ENCODE results near the gene HGD.

HGD gene

GRCh38 chr3:120680193-120680894 is 1.7 kb downstream of the HGD start:
- TF ChIP-seq FOXP2 (optimal IDR thresholded peaks at IDR 0.05; ENCODE audit: borderline replicate concordance, extremely low read depth, extremely low read length, insufficient read depth) (no peak), SIN3A (IDR thresholded peaks at IDR 0.05; ENCODE audit: borderline replicate concordance, insufficient read depth, low read length) (no peak), REST (IDR thresholded peaks at IDR 0.05; ENCODE audit: insufficient read depth in 1 of 2, low read depth in 2 of 2, low read length in 2 of 2) (no peak), POLR2AphosphoS5 (IDR thresholded peaks at IDR 0.05; ENCODE audit: low read depth, low read length) (no peak), TAF1 (IDR thresholded peaks at IDR 0.05; ENCODE audit: borderline replicate concordance, insufficient read depth, low read length) (no peak)

- TF ChIP-seq FOXP2 (optimal IDR thresholded peaks at IDR 0.05; ENCODE audit: borderline replicate concordance, extremely low read depth, extremely low read length, insufficient read depth) (no peak), SIN3A (IDR thresholded peaks at IDR 0.05; ENCODE audit: borderline replicate concordance, insufficient read depth, low read length) (no peak), REST (IDR thresholded peaks at IDR 0.05; ENCODE audit: insufficient read depth in 1 of 2, low read depth in 2 of 2, low read length in 2 of 2) (no peak), TAF1 (IDR thresholded peaks at IDR 0.05; ENCODE audit: borderline replicate concordance, insufficient read depth, low read length) (no peak), POLR2AphosphoS5 (IDR thresholded peaks at IDR 0.05; ENCODE audit: low read depth, low read length) (no peak)
These were observed 3.1 kb downstream of the HGD start for GRCh38 chr3:120678984-120679383.

- TF ChIP-seq REST (IDR thresholded peaks at IDR 0.05; ENCODE audit: insufficient read depth in 1 of 2, low read depth in 2 of 2, low read length in 2 of 2) (no peak), TAF1 (IDR thresholded peaks at IDR 0.05; ENCODE audit: borderline replicate concordance, insufficient read depth, low read length) (no peak), SIN3A (IDR thresholded peaks at IDR 0.05; ENCODE audit: borderline replicate concordance, insufficient read depth, low read length) (no peak), FOXP2 (optimal IDR thresholded peaks at IDR 0.05; ENCODE audit: borderline replicate concordance, extremely low read depth, extremely low read length, insufficient read depth) (no peak), POLR2AphosphoS5 (IDR thresholded peaks at IDR 0.05; ENCODE audit: low read depth, low read length) (no peak)
These were observed 3.6 kb downstream of the HGD start for GRCh38 chr3:120678331-120678947.

- no peak for TF ChIP-seq REST (IDR thresholded peaks at IDR 0.05; ENCODE audit: insufficient read depth in 1 of 2, low read depth in 2 of 2, low read length in 2 of 2)
- no peak for TF ChIP-seq SIN3A (IDR thresholded peaks at IDR 0.05; ENCODE audit: borderline replicate concordance, insufficient read depth, low read length)
- no peak for TF ChIP-seq TAF1 (IDR thresholded peaks at IDR 0.05; ENCODE audit: borderline replicate concordance, insufficient read depth, low read length)
- TF ChIP-seq POLR2AphosphoS5 (IDR thresholded peaks at IDR 0.05; ENCODE audit: low read depth, low read length), result no peak
- TF ChIP-seq FOXP2 (optimal IDR thresholded peaks at IDR 0.05; ENCODE audit: borderline replicate concordance, extremely low read depth, extremely low read length, insufficient read depth), result no peak
These were observed 8.9 kb downstream of the HGD start for GRCh38 chr3:120673116-120673515.
